Stimulated activated CD8-positive, alpha-beta memory T cell treated with anti-CD3 and anti-CD28 coated beads, Interleukin-12 subunit alpha, Interleukin-12 subunit beta, amount 100 ng/mL, for 24 hours (primary cell): ENCODE measurements around the gene H6PD.

Experiments
- DNase-seq: peaks from one replicate; pipeline ENCODE4 v3.0.0-alpha.2; 2020; ENCODE audit errors: extremely low read depth

Gene H6PD

DNA sequence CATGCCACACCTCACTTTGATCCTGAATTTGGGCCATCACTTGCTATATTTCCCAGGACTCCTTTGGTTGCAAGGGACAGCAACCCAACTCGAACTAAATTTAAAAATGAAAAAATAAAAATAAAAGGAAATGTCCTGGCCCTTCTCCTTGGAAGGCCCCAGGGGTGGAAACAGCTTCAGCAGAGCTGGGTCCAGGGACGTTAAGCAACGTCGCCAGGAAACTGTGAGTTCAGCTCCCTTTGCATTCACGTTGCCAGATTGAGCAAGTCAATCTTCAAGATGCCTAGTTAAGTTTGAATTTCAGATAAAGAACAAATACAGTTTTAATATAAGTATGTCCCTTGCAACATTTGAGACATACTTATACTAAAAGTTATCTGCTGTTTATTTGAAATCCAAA lies 43.5 kb downstream of the H6PD start:
- DNase-seq, result no peak

DNA sequence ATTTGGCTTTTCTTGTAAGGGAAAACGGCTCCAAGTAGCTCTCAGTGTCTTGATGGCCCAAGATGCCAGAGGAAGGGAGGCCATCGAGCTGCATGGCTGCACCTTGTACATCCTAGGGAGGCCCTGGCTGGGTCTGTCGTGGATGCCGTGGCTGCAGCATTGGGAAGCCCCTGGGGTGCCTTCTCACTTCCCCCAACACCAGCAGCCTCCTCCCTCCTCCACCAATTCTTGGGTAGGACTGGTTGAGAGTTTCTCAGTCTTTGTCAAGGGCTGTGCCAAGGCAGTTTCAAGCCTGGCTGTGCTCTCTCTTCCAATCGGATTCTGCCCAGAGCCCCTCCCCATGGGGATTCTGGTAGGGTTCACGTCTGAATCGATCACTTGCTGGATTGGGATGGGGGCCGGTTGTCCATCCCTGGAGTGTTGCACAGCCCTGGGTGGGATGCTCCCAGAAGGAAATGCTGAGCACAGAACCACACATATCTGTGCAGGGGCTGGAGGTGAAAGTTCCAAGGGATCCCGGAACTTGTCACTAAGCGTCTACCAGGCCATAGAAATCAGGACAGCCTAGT lies 44.1 kb downstream of the H6PD start:
- no peak for DNase-seq

DNA sequence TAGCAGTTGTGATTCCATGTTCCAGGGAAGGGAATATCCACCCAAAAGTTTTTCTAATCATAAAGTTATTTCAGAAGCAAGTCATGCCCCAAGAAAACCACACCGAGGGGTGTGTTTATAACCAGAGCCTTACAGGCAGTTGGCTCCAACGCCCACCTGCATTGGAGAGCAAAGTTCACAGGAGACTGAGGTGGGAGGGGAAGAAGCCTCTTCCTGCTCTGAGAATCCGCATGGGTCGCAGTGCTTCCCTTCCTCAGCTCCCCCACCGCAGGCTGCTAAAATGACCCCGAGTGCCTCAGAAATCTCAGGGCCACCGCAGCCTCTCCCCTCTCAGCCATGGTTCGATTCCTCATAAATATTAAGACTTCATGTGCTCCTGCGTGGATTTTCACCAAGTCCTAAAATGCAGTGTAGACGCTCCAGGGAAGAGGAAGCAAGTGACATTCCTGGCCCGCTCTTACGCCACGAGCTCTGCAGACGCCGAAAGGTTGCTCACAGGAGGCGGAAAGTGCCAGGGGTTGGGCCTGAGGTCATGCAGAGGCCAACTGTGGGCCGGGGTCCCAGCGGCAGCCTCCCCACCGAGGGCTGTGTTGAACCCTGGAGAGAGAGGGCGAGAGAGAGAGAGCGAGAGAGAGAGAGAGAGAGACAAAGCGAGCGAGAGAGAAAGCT lies 44.7 kb downstream of the H6PD start:
- DNase-seq, result no peak

DNA sequence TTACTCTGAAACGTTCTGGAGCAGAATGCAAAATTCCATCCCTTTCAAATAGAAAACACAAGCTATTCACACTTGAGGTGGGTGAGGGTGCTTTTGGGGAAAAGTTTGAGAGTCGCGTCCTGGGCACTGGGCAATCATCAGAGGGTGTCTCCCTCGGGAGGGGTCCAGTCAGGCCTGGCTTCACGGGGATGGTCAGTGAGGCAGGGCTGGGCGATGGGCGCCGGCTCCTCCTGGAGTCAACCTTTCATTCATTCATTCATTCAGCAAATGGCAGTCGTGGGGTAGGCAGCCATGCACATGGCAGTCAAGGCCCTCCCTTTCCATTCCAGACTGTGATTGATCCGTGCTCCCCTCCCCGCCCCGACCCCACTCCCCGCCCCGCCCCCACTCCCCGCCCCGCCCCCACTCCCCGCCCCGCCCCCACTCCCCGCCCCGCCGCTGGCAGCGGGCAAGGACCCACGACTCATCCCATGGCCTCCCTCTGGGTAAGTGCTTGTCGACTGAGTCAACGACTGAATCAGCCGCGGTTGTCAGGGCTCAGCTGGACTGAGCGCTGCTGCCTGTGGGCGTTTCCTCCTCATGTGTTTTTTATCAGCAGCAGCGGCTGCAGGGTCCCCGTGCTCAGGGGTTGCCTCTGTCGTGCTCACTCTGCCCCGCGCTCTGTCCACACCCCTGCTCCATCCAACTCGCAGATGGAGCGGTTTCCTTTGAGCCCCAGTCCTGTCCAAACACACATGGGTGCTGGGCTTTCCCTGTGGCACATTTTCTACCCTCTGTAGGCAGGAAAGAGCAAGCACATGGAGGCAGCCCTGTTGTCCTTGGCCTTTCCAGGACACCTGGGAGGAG lies 45.7 kb downstream of the H6PD start:
- peak; percentile 45 for DNase-seq

DNA sequence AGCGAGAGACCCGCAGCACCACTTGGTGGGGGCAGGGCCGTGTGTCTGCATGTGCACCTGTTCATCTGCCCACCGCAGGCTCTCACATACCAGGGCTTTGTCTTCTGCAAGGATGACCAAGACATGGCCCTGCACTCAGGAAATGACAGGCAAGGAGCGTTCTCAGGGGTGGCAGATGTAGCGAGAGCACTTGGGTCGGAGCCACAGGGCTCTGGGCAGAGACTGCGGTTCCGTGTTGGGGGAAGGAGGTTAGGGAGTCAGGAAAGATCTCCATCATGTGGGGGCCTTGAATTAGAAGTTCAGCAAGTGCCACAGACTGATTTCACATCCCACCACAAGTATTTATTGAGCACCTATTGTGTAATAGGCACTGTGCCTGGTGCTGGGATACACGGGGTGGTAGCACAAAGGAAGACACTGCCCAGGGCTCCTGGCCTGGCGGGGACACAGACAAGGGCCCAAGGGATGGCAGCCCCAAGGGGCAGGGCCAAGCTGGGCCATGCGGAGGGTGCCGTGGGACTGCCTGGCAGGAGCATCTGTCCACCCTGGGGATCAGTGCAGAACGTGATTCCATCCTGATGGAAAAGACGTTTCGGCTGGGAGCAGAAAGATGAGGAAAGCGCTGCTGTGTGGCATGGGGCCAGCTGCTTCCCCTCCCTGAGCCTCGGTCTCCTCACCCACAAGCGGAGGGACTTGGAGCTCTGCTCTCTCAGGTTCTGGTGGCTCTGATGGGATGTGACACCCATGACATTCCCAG lies 46.7 kb downstream of the H6PD start:
- no peak for DNase-seq

DNA sequence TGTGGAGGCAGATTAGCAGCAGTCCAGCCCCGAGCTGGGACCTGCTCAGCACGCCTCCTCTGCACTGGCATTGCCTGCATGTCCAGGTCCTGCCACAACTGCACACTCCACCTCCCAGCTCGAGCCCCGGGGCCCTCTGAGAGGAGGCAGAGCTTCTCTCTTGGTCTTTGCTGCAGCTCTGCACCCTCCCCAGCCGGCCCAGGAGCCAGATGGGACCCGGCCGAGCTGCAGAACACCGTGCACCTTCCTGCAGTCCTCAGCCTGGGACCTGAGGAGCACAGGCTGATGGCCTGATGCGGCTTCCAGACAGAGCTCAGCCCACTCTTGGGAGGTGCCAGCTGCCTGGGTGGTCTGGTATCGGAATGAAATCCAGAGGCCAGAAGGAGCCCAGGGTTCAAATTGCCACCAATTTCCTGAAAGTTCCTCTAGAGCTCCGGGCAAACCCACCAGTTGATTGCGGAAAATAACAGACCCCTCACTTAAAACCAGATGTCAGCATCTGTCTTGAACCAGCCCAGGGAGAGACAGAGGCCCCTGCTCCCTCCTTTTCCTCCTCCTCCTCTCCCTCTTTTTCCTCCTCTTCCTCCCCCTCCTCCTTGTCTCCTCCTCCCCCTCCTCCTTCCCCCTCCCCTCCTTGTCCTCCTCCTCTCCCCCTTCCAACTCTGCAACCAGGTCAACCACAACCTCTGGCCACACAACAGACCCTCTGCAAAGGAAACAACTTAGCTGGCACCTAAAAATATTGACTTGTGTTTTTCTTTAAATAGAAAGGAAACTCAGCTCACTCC lies 47.5 kb downstream of the H6PD start:
- DNase-seq, result no peak

DNA sequence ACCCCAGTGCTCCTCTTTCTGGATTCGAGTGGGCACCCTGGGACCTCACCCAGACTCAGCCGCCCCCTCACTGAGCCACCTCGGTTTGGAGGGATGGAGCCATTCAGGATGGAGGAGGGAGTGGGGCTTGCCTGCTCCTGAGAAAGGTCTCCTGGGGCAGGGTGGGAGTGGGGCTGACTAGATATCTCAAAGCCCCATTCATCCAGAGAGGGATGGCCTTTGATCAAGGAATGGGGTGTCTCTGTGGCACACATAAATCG lies 48.1 kb downstream of the H6PD start:
- no peak for DNase-seq

DNA sequence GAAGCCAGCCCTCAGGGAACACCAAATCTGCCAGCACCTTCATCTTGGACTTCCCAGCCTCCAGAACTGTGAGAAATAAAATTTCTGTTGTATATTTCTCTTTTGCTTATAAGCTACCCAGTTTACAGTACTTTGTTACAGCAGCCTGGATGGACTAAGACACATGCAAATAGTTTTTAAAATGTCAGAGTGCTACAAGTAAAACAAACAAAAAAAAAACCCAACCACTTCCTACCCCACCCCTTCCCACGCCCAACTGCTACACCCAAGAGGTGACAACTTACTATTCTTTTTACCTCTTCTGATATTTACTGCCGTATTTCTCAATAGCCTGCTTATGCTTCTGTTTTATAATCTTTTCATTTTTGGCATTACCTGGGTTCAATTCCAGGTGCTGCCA lies 49.5 kb downstream of the H6PD start:
- no peak for DNase-seq

DNA sequence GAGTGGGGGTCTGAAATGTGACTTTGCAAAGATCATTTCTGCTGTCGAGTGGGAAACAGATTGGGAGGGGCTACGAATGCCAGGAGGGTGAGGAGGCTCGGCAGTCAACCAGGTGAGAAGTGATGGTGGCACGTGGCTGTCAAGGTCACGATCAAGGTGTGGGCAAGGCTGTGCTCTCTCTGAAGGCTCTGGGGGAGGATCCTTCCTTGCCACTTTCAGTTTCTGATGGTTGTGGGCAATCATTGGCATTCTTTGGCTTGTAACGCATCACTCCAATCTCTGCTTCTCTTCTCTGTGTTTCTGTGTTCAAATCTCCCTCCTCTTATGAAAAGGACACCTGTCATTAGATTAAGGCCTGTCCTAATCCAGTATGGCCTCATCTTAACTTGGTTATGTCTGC lies 52.0 kb downstream of the H6PD start:
- no peak for DNase-seq

DNA sequence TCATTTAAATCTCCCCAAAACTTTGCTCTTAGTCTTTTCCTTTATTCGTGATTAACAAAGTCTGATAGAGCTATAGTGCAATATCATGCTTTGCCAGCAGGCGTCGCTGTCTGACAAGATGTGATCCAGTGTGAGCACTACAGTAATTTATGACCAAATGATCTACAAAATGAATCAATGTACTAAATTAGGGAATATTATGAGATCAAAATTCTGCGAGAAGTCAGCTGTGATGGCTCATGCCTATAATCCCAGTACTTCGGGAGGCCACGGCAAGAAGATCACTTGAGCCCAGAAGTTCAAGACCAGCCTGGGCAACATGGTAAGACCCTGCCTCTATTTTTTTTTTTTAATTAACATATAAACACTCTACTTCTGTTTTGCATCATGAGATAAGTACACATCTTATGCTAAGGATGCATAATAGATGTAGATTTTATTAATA lies 54.5 kb downstream of the H6PD start:
- DNase-seq, result peak; percentile 56

DNA sequence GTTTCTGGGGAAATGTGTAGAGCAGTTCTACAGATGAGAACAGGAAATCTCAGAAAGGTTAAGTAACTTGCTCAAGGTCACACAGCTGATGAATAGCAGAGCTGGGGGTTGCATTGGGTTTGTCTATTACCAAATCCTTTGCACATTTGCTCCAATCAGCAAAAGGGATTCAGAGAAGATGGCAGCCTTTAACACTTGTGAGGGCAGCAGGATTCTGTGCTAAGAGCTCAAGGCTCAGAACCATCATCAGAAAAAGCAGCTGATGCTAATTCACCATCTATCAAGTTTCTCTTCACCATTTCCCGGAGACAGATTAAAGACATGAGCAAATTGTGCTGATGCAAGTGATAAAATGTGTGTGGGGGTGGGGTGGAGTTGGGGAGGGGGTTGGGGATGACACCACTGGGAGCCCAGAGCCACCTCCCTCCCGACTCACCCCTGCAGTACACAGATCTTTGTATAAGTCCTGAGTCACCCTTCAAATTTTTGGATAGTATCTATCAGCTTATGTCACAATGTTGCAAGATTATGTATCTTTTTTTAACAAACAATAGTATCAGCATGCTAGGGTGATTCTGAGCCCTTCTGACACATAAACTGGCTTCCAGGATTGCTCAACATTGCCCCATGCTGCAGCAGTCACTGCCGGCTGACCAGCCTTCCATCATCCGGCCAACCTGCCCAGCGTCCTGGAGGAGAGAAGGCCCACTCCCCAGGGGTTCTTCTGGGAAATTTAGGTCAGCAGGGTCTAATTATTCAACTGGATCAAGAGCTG lies 55.3 kb downstream of the H6PD start:
- no peak for DNase-seq

DNA sequence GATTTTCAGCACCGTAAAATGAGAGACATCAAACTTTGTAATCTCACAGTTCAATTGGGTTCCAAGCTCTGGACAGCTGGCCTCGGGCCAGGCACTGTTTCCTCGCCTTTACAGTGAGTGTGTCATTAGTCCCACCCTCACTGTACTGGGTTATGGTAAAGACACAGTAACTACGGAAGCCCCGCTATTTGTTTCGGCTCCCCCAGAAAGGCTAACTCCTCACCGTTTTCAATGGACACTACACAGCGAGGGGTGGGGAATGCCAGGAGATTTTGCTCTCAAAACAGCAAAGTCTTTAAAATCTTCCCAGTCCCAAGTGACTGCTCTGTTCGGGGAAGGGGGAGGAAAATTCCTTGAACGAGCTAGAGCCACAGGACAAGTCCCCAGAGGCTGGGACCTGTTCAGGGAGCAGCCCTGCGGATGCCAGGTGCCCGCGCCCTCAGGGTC lies 57.4 kb downstream of the H6PD start:
- no peak for DNase-seq

DNA sequence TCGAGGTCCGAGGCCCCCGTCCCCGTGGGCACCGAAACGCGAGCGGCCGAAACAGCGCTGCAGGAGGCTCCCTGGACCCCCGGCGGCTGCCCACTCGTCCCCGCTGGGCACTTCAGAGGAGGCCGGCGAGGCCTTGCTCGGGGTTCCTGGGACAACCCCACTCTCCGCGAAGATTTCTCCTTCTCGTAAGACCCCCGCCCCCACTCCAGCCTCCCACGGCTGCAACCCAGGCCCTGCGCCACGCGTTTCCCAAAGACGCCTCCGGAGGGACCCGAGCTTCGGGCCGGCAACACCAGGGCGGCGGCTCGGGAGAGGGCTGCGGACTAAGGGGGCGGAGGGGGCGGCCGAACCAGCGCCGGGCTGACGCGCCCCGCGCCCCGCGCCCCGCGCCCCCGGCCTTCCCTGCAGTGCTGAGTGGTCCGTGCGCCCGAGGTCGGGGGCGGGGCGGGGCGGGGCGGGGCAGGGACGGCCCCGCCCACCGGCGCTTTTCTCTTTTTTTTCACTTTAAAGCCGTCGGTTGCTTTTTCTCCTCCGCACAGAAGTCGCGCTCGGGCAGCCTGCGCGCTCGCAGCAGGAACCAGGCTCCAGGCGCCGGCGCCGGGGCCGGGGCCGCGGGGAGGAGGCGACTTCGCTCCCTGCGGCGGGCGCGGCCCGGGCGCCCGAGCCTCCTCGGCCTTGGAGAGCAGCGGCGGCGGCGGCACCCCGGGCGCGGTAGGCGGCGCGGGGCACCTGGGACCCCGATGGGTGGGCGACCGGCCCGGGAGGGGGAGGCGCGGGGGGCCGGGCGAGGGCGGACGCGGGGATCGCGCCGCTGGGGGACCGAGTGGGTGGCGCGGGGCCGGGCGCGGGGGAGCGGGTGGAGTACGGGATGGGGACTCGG lies 58.0 kb downstream of the H6PD start, which contains the start of gene SPSB1:
TSS of gene SPSB1 (plus strand) at position 534 of the 880 bp plus-strand sequence. CDS start 62,998 bp downstream, outside the sequence.
- peak; percentile 28 for DNase-seq

DNA sequence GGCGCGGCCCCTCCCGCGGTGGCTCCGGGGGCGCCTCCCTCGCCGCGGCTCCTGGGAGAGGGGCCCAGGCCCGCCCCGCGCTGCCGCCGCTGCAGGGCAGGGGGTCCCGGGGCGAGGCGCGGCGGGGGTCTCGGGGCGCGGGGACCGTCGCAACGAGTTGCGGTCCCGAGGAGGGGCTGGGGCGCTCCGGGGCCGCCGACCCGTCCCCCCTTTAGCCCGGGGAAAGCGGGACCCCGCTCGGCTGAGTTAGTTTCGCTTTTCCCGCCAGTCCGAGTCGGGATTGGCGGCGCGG lies 58.6 kb downstream of the H6PD start:
- DNase-seq, result no peak

DNA sequence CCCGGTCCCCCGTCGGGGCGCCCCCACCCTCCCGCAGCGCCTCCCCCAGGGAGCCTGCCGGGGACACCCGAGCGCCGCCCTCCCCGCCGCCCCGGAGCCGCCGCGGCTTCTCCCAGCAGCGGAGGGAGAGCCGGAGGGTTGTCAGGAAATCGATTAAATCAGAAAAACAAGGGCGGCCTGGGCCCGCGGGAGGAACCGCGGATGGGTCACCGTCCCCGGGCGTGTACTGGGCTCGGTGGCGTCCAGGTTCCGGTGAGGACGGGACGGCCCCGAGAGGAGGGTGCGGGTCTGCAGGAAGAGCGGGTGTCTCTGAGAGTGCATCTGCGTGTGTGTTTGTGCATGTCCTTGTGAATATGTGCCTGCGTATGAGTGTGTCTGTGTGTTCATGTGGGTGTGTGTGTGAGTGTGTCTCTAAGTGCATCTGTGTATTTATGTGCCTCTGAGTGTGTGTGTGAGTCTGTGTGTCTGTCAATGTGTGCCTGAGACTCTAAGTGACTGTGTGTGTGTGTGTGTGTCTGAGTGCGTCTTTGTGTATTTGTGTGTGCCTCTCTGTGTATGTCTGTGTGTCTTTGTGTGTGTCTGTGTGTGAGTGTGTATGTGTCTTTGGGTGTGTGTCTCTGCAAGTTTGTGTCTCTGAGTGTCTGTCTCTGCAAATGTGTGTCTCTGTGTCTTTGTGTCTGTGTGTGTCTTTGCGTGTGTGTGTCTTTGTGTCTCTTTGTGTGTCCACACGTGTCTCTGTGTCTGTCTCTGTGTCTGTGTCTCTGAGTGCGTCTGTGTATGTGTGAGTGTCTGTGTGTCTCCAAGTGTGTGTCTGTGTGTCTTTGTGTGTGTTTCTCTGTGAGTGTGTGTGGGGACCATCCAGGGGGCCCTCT lies 59.2 kb downstream of the H6PD start:
- no peak for DNase-seq

DNA sequence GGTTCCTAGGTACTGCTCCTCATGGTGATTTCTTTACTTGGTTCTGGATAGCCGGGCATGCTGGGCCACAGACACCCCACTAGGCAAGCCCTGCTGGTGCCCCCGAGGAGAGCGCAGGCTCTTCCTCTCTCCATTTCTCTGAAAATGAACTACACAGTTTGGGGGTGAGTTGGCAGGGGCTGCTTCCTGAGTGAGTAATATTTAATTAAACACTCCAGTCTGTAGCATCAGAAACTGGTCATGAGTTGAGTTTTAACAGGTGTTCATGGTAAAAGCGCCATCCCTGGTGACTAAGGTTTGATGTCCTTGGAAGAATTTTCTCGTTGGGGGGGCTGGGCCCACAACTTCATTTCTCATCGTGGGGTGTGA lies 59.8 kb downstream of the H6PD start:
- no peak for DNase-seq

DNA sequence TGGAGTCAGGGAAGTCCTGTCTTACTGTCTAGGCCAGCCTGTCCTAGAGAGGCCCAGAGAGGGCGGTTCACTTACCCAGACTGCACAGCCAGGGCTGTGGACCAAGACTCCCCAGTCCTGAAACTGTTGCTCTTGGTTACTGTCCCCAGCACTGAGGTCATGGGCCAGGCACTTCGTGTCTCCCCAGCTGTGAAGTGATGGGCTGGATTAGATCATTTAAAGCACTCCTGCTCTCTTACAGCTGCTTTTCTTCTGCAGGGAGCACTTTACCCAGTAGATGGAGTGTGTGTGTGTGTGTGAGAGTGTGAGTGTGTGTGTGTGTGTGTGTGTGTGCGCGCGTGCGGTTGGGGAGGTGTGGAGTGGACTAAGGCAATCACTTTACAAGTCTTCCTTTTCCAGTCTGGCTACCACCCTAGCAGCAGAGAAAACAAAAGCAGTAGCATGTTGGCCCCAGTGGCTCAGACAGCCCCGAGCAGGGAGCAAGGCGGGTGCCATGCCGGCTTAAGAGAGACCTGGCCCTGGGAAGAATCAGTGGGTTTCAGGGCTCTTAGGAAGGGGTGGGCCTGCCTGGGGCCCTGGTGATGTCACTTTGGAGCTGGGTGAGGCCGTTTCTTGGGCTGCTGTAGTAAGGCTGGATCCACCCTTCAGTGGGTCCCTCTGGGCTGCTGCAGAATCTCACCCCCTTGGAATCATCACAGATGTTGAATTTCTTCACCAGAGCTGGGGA lies 60.5 kb downstream of the H6PD start:
- DNase-seq, result no peak

DNA sequence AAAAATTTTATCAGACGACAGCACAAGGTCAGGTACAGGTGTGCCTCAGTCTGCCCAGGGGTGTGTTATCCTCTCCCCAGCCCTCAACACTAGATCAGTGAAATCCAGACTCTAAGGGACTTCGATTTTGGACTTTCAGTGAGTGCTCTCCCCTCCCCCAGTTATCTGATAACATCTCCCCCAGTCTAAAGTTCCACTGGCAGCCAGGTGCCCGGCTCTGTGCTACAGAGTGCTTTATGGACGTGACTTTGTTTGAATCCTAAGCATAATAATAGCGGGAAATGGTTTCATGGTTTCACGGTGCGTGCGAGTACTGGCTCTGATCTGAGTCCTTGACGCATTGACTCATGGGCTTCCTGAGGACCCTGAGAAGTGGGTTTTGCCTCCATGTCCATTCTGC lies 61.3 kb downstream of the H6PD start:
- DNase-seq, result no peak
